Activated T-helper 17 cell treated with anti-CD3 and anti-CD28 coated beads, Interleukin-2, amount 50 U/mL, for 72 hours (primary cell): ENCODE measurements around the gene NBAS. TPM values are rescaled to one million over a fixed set of nuclear protein-coding genes. Genes with fewer than 3 reads are reported as not detected.
A peak's percentile ranks its signal among the peaks of the same experiment; 100 is the strongest.

Experiments used
- ATAC-seq: fragments of 150-1000 bp; cut with Tn5 transposase; replicated peaks from 2 replicates; pipeline ENCODE4 v1.10.0; 2021; ENCODE audit warnings: mild to moderate bottlenecking, moderate library complexity
- H3K27ac Mint-ChIP-seq: one replicate; pipeline ENCODE4 v1.8.0; 2022; ENCODE audit warnings: mixed read lengths
- H3K27me3 Mint-ChIP-seq: one replicate; pipeline ENCODE4 v1.8.0; 2022; ENCODE audit warnings: mixed read lengths
- H3K36me3 Mint-ChIP-seq: one replicate; pipeline ENCODE4 v1.8.0; 2022; ENCODE audit warnings: low read depth, mild to moderate bottlenecking, mixed read lengths
- H3K4me1 Mint-ChIP-seq: one replicate; pipeline ENCODE4 v1.8.0; 2022; ENCODE audit warnings: mixed read lengths
- H3K4me3 Mint-ChIP-seq: one replicate; pipeline ENCODE4 v1.8.0; 2022; ENCODE audit warnings: mild to moderate bottlenecking, mixed read lengths
- H3K9me3 Mint-ChIP-seq: one replicate; pipeline ENCODE4 v1.8.0; 2022; ENCODE audit warnings: mixed read lengths
- total RNA-seq, 2 donors: library from RNA; stranded (reverse); gene quantifications; one replicate each; pipeline ENCODE4 v1.2.3, GENCODE V29; 2022

Gene NBAS
- total RNA-seq, 2 donors from 2014 or later, result 36.3 to 39.5 TPM

GRCh38 chr2:15149063-15149462 lies 412.1 kb downstream of the NBAS start:
- no peak overlapping the region for H3K27ac Mint-ChIP-seq
- H3K27me3 Mint-ChIP-seq, result peaks cover 4% of the 10 kb centered on the region
- H3K36me3 Mint-ChIP-seq, result no peaks in the 10 kb centered on the region
- ATAC-seq, result no peak
- no peaks in the 10 kb centered on the region for H3K4me1 Mint-ChIP-seq
- no peak overlapping the region for H3K4me3 Mint-ChIP-seq
- H3K9me3 Mint-ChIP-seq, result no peaks in the 10 kb centered on the region

GRCh38 chr2:15147591-15147990 lies 413.5 kb downstream of the NBAS start:
- H3K4me3 Mint-ChIP-seq, result no peak overlapping the region
- ATAC-seq, result no peak
- peaks cover 6% of the 10 kb centered on the region for H3K4me1 Mint-ChIP-seq
- no peak overlapping the region for H3K27ac Mint-ChIP-seq
- no peaks in the 10 kb centered on the region for H3K9me3 Mint-ChIP-seq
- H3K36me3 Mint-ChIP-seq, result no peaks in the 10 kb centered on the region
- peaks cover 4% of the 10 kb centered on the region for H3K27me3 Mint-ChIP-seq

GRCh38 chr2:15146960-15147359 lies 414.2 kb downstream of the NBAS start:
- Mint-ChIP-seq H3K27me3 (peaks cover 4% of the 10 kb centered on the region), H3K4me1 (peaks cover 10% of the 10 kb centered on the region), H3K27ac (no peak overlapping the region), H3K9me3 (no peaks in the 10 kb centered on the region), H3K4me3 (no peak overlapping the region), H3K36me3 (no peaks in the 10 kb centered on the region)
- ATAC-seq, result no peak

GRCh38 chr2:15145919-15146318 lies 415.2 kb downstream of the NBAS start:
- peaks cover 4% of the 10 kb centered on the region for H3K27me3 Mint-ChIP-seq
- H3K9me3 Mint-ChIP-seq, result no peaks in the 10 kb centered on the region
- H3K4me1 Mint-ChIP-seq, result peaks cover 10% of the 10 kb centered on the region
- ATAC-seq, result no peak
- H3K36me3 Mint-ChIP-seq, result no peaks in the 10 kb centered on the region
- H3K4me3 Mint-ChIP-seq, result no peak overlapping the region
- no peak overlapping the region for H3K27ac Mint-ChIP-seq

- no peaks in the 10 kb centered on the region for H3K9me3 Mint-ChIP-seq
- H3K27me3 Mint-ChIP-seq, result peaks cover 4% of the 10 kb centered on the region
- H3K4me1 Mint-ChIP-seq, result peaks cover 10% of the 10 kb centered on the region
- no peak overlapping the region for H3K4me3 Mint-ChIP-seq
- no peak for ATAC-seq
- no peaks in the 10 kb centered on the region for H3K36me3 Mint-ChIP-seq
- no peak overlapping the region for H3K27ac Mint-ChIP-seq
Measured at GRCh38 chr2:15145046-15145817, 415.9 kb downstream of the NBAS start.

GRCh38 chr2:15142069-15142689 lies 419.0 kb downstream of the NBAS start:
- Mint-ChIP-seq H3K4me1 (peaks cover 10% of the 10 kb centered on the region), H3K27ac (peak overlapping the region; percentile 47), H3K4me3 (peak overlapping the region; percentile 45), H3K27me3 (peaks cover 4% of the 10 kb centered on the region), H3K9me3 (no peaks in the 10 kb centered on the region), H3K36me3 (no peaks in the 10 kb centered on the region)
- ATAC-seq, result peak; percentile 98

GRCh38 chr2:15141211-15141610 lies 419.9 kb downstream of the NBAS start:
- no peaks in the 10 kb centered on the region for H3K9me3 Mint-ChIP-seq
- peak; percentile 11 for ATAC-seq
- H3K27me3 Mint-ChIP-seq, result peaks cover 2% of the 10 kb centered on the region
- peak overlapping the region; percentile 47 for H3K27ac Mint-ChIP-seq
- no peaks in the 10 kb centered on the region for H3K36me3 Mint-ChIP-seq
- peaks cover 10% of the 10 kb centered on the region for H3K4me1 Mint-ChIP-seq
- H3K4me3 Mint-ChIP-seq, result peak overlapping the region; percentile 45

- Mint-ChIP-seq H3K36me3 (no peaks in the 10 kb centered on the region), H3K9me3 (no peaks in the 10 kb centered on the region), H3K27me3 (no peaks in the 10 kb centered on the region), H3K27ac (no peak overlapping the region), H3K4me3 (no peak overlapping the region), H3K4me1 (no peaks in the 10 kb centered on the region)
- no peak for ATAC-seq
Measured at GRCh38 chr2:15136639-15137038, 424.5 kb downstream of the NBAS start.

GRCh38 chr2:15134957-15135356 lies 426.2 kb downstream of the NBAS start:
- no peak for ATAC-seq
- Mint-ChIP-seq H3K4me3 (no peak overlapping the region), H3K4me1 (no peaks in the 10 kb centered on the region), H3K27me3 (no peaks in the 10 kb centered on the region), H3K9me3 (no peaks in the 10 kb centered on the region), H3K36me3 (no peaks in the 10 kb centered on the region), H3K27ac (no peak overlapping the region)

- H3K4me3 Mint-ChIP-seq, result no peak overlapping the region
Measured at GRCh38 chr2:15133461-15133860, 427.7 kb downstream of the NBAS start.

GRCh38 chr2:15128846-15129245 lies 432.3 kb downstream of the NBAS start:
- no peaks in the 10 kb centered on the region for H3K27me3 Mint-ChIP-seq

More at GRCh38 chr2:15133461-15133860, 427.7 kb downstream of the NBAS start:
- Mint-ChIP-seq H3K4me1 (no peaks in the 10 kb centered on the region), H3K9me3 (no peaks in the 10 kb centered on the region), H3K27me3 (no peaks in the 10 kb centered on the region), H3K36me3 (no peaks in the 10 kb centered on the region), H3K27ac (no peak overlapping the region)
- no peak for ATAC-seq

GRCh38 chr2:15127876-15128275 lies 433.3 kb downstream of the NBAS start:
- no peak for ATAC-seq
- Mint-ChIP-seq H3K4me3 (no peak overlapping the region), H3K36me3 (no peaks in the 10 kb centered on the region), H3K27me3 (no peaks in the 10 kb centered on the region), H3K27ac (no peak overlapping the region), H3K4me1 (no peaks in the 10 kb centered on the region), H3K9me3 (peaks cover 6% of the 10 kb centered on the region)

More at GRCh38 chr2:15128846-15129245, 432.3 kb downstream of the NBAS start:
- Mint-ChIP-seq H3K36me3 (no peaks in the 10 kb centered on the region), H3K4me1 (no peaks in the 10 kb centered on the region), H3K9me3 (peaks cover 3% of the 10 kb centered on the region), H3K27ac (no peak overlapping the region), H3K4me3 (no peak overlapping the region)
- no peak for ATAC-seq

- Mint-ChIP-seq H3K27ac (no peak overlapping the region), H3K27me3 (no peaks in the 10 kb centered on the region), H3K9me3 (peaks cover 6% of the 10 kb centered on the region), H3K4me1 (no peaks in the 10 kb centered on the region), H3K4me3 (no peak overlapping the region), H3K36me3 (no peaks in the 10 kb centered on the region)
- ATAC-seq, result no peak
Measured at GRCh38 chr2:15127301-15127700, 433.8 kb downstream of the NBAS start.

GRCh38 chr2:15126373-15126772 lies 434.8 kb downstream of the NBAS start:
- no peak for ATAC-seq
- peaks cover 10% of the 10 kb centered on the region for H3K9me3 Mint-ChIP-seq
- no peak overlapping the region for H3K4me3 Mint-ChIP-seq
- no peaks in the 10 kb centered on the region for H3K36me3 Mint-ChIP-seq
- no peaks in the 10 kb centered on the region for H3K27me3 Mint-ChIP-seq
- no peaks in the 10 kb centered on the region for H3K4me1 Mint-ChIP-seq
- no peak overlapping the region for H3K27ac Mint-ChIP-seq

- Mint-ChIP-seq H3K27me3 (no peaks in the 10 kb centered on the region), H3K36me3 (no peaks in the 10 kb centered on the region), H3K4me1 (no peaks in the 10 kb centered on the region), H3K27ac (no peak overlapping the region), H3K9me3 (peaks cover 10% of the 10 kb centered on the region), H3K4me3 (no peak overlapping the region)
- ATAC-seq, result no peak
Measured at GRCh38 chr2:15122915-15123314, 438.2 kb downstream of the NBAS start.
